Parietal lobe (tissue), 1 donor: ENCODE results near the gene CCDC106. TPM values are rescaled to one million over a fixed set of nuclear protein-coding genes. Genes with fewer than 3 reads are reported as not detected.

Experiments
- total RNA-seq: library from RNA; depleted of rRNA; stranded (reverse); fragments of >200 nt; gene quantifications from one replicate; pipeline ENCODE4 v1.2.3, GENCODE V29; 2014

Gene CCDC106
- 9.7 TPM for total RNA-seq

DNA sequence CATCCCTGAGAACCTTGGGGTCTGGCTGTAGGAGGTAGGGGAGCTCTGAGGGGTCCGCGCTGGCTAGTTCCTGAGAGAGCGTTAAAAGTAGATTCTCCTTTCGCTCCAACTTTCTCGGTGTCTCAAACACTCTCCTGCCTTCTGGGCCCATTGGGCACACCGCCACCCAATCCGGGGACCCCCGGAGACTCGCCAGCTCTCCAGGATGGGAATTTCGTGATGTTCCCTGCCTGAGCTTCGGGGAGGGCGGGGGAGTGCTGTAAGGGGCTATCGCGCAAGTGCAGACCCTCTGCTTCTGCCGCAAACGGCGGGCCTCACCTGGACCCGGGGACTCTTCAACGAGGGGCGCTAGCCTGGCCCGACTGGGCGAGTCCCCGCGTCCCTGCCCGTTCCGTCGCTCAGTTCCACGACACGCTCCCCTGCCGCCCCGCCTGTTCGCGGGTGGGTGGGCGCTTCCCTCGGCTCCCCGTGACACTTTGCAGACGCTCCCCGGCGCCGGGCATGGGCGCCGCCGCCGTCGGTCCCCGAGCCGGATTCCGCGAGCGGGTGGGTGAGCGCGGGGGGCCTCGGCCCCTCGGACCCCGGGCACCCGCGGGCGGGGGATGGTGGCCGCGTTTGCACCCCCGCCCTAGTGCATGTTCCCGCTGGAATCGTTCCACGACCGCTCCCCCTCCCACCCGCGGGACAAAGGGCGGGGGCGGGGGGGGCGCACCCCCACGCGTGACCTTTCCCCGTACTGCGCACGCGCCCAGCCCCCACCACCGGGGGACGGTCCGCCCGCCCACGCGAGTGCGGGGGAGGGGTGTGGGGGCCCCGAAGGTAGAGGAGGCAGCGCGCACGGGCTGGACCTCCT is at the start of gene CCDC106:
Gene CCDC106 (plus strand): TSS at position 481 of the 853 bp plus-strand sequence. CDS start 835 bp downstream, outside the sequence.

DNA sequence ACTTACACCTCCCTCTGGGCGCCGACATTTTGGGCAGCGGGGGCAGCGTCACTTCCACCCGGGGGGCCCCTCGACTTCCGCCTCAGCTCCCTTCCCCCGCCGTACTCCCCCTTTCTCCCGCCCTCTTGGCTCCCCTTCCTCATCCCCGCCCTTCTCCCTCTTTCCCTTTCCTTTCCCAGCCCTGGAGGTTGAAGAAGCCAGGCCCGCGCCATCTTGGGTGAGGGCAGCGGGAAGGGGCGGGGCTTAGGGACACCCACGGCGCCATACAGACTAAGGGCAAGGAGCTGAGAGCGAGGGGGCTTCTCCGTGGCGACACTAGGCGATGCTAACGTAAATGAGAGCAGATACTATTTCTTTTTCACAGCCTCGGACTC is 48.6 kb upstream of the CCDC106 start, which contains the start of gene FIZ1:
Gene FIZ1 (minus strand): TSS at position 50 of the 374 bp plus-strand sequence. CDS start 1,652 bp downstream, outside the sequence.

DNA sequence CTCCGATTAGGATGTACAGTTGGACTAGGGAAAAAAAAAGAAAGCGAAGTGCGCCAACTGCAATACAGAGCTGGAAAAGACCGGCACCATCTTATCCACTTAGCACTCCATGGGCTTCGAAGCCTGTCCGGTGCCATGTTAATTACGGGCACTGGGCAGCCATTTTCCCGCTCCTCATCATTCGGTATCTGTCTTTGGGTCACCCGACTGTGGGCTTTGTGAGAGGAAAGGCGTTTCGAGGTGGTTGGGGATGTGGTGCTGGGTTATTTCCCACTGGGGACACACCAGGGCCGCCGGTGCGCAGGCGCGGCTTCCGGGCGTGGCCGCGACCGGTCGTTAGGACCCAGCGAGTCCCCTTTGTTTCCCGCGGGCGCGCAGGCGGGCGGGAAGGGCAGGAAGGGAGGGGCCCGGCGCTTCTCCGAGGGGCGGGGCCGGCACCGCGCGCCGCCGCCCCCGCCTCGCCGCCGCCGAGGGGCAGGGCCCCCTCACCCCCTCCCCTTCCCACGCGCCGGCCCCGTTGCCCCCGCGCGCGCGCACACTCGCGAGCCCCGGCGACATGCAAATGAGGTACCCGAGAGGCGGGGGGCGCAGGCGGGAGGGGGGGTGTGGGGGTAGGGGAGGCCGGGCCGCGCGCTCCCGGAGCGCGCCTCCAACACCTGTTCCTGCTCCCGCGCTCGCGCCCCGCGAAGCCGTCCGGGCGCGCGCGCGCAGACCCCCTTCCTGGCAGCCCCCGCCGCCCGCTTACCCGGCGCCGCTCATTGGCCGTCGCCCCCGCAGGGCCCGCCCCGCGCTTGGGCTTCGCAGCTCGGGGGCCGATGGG is 48.0 kb upstream of the CCDC106 start, which contains the start of gene ZNF524:
Gene ZNF524 (plus strand): TSS at position 447 of the 820 bp plus-strand sequence. CDS start 1,825 bp downstream, outside the sequence.

DNA sequence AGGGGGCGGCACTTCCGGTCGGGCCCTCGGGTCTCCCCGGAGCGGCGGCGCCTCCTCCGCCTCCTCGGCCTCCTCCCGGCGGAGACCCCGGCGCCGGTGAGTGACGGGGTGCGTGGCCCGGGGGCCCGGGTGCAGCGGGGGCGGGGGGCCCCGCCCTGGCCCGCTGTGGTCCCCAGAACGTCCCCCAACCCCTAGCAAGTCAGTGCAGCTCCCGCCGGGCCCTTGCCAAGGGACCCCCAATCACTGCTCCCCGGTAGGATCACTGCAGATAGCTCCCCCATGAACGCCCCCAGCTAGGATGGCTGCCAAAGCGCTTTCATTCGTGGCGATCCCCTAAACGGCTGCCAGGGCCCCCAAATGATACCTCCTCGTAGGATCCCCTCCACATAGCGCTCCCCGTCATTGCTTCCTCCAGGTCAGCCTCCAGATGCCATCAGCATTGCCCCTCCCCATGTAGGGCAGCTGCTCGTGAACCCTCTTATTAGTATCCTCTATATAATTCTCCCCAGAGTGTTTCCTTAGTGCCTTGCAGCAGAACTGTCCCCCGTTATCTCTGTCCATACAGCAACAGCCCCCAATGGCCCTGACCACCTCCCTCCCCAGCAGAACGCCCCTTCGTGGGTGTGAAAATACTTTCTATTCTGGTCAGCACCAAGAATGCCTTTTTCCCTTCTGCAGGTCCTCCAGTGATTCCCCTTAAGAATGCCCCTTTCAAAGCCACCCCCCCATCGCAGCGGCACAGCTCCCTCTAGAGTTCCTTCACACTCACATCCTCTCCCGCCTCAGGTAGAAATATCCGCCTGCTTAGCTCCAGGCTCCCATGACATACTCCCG is 42.2 kb upstream of the CCDC106 start, which contains the start of gene ZNF865:
Gene ZNF865 (plus strand): TSS at position 11 of the 834 bp plus-strand sequence. CDS start 7,972 bp downstream, outside the sequence.

DNA sequence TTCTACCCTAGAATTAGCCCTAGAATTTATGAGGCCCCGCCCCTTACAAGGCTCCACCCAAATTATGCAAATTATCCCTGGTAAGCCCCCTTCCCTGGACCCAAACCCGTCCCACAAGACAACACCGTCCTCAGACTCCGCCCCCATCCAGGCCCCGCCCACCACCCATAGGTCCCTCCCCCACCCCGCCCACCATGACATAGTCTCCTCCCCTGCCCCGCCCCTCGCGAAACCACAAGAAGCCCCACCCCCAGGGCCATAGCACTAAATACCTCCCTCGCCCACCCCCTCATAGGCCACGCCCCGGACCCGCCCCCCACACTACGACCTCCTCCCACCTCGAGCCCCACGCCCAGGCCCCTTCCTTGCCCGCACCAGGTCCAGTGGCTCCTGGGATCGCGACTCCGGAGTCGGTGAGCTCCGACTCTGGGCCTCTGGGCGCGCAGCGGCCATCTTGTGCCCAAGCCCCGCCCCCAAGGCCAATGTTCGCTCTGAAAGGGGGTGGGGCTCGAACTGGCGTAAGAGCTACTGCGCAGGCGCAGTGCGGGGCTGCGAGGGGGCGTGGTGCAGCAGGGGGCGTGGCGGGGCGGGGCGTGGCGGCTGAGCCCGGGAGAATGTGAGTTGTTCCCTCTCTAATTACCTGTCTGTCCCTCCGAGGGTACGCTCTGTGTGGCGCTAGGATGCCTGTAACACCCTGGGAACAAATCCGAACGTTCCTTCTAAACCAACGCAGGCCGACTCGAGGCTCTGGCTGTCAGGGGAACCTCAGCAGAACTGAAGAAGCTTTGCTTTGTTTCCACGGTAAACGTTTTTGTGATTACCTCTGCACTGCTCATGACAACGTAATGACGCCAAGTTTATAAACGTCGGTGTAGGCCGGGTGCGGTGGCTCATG is 23.7 kb upstream of the CCDC106 start, which contains the start of gene ZNF784:
Gene ZNF784 (minus strand): TSS at position 458 of the 895 bp plus-strand sequence. CDS start 5 bp downstream, at position 453.

DNA sequence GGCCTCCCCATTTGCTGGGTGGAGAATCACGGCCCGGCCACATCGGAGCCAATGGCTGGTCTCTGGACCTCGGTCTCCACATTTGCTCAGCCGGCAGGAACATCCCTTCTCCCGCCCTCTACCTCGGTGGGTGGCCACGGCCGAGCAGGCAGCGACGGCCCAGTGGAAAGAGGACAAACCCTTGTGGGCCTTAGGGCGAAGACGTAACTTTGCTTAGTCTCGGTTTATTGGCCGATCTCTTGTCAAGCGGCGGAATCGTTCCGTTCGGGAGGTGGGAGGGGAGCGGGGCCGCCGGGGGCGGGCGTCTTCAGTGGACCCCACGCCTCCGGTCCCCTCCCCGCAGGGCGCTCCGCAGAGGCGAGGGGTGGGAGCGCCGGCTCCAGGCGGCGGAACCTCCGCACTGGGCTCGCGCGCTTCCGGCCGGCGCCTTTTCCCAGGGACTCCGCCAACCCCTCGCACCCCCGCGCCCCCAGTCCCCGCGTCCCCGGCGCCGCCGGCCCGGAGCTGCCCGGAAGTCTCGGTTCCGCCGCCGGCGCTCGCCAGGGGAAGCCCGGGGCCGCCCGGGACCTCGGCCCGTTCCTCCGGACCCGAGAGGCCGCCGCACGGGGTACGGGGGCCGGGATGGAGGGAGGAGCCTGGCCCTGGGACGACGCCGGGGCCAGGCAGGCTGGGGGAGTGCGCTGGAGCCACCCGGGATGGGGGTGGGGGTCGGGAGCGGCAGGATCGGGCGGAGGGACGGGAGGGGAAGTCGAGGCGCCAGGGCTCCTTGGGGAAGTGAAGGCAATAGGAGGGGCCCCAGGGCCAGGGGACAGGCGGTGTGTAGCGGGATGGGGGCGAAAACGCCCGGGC is 7.2 kb upstream of the CCDC106 start, which contains the start of gene ZNF580:
Gene ZNF580 (plus strand): TSS at position 426 of the 849 bp plus-strand sequence. CDS start 1,507 bp downstream, outside the sequence.

DNA sequence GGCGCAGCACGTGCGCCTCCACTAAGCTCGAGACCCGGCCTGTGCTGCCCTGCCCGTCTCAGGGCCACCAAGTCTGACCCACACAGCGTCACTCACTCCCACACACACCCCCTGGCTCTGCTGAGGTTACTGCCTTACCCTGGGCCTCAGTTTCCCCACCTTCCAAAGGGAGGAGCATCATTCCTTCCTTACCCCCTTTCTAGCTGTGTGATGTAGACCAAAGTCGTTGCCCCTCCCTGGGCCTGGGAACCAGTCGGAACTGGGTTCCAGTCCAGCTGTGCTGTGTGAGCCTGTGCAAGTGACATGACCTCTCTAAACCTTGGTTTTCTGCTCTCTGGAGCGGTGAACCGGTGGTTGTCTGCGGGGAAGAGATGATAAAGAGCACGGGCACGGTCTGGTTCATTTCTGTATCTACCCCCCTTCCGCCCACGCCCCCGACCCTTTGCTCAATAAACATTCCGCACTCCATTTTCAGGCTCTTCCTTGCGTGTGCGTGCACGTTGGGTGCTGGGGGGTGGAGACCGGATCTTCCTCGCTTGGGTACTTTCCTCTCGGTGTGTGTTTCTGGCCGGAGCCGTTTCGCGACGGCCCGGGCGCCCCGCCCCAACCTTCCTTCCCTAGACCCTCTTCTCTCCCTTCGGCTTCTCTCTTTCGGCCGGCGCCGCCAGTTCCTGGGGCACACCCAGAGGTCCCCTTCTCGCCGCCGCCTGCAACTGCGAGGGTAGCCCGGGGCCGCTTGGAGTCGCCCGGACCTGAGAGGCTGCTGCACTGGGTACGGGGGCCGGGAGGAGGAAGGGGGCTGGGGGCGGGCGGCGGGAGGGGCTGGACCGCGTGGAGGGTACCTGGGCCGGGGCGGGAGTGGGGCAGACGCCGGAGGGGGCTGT is 4.8 kb upstream of the CCDC106 start, which contains the start of gene ZNF581:
Gene ZNF581 (plus strand): TSS at position 647 of the 884 bp plus-strand sequence. CDS start 923 bp downstream, outside the sequence.

DNA sequence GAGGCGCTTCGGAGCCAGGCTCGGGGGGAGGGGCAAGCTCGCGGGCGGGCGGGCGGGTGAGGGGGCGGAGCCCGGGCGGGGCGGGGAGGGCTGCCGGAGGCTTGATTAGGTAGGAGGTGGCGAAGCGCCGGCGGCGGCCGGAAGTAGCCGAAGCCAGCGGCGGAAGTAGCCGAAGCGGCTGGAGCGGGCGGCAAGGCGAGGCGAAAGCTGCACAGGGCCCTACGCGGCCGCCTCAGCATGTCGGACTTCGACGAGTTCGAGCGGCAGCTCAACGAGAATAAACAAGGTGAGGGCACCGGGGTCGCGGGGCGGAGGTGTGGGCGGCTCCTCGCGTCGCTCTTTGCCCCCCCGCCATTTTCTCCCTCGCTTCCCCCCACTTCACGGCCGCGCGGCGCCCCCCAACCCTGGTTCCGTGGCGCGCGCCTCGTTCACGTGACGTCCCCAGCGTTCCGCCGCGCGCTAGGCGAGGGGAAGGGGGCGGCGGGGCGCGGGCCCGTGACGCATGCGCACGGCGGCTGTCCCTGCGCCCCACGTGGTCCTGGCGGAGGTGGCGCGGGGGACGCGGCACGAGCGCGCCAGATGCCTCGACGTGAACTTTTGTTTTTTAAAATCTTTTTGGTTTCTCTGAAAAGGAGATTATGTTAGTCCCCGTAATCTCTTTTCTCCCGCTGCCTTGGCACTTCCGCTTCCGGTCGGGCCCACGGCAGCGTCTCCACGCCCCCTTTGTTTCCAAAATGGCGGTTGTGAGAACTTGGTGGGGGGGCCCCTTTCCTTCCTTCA is 7.0 kb downstream of the CCDC106 start, which contains the start of gene U2AF2:
Gene U2AF2 (plus strand): TSS at position 168 of the 780 bp plus-strand sequence. CDS start 70 bp downstream, at position 238.

DNA sequence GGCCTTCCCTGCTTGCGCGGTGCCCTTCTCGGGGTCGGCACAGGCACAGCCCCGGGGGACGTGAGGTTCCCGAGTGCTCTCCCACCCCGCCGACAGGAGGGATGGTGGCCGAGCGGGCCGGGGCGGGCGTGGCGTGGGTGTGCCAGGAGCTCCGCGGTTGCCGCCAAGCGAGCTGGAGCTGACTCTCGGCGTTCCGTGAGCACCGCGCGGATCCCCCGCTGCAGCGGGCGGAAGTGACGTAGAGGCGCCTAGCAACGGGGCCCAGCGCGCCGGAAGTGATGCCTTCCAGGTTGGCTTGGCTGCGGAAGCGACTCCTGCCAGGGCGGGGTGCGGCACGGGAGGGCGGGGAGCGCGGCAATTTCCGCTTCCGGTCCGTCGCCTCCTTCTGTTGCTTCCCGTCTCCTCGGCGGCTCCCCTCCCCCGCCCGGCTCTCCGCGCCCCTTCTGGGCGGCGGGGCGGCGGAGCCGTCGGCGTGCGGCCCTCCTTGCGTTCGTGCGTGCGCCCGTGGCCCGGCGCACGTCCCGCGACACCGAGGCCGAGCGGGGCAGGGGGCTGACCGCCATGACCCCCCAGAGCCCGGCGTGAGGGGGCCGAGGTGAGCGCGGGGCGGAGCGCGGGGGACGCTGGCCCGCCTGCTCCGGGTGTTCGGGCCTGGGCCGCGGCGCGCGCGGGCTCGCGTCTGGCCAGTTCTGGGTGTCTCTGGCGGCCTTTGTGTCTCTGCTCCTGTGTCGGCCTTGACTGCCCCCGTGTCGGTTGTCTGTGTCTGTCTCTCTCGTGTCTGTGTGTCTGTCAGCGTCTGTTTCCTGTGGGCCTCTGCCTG is 27.0 kb downstream of the CCDC106 start, which contains the start of gene EPN1:
Gene EPN1 (plus strand): TSS at position 386 of the 820 bp plus-strand sequence. CDS start 3,402 bp downstream, outside the sequence.

Other genes starting within 250 kb of the CCDC106 start
- 22.8 TPM for gene UBE2S, start 240.4 kb upstream of the CCDC106 start, total RNA-seq
- 8.5 TPM for gene SHISA7, start 204.9 kb upstream of the CCDC106 start, total RNA-seq
- 13.1 TPM for gene ISOC2, start 186.6 kb upstream of the CCDC106 start, total RNA-seq
- gene C19orf85, start 183.5 kb upstream of the CCDC106 start, total RNA-seq: not detected
- gene ZNF628, start 171.6 kb upstream of the CCDC106 start, total RNA-seq: 1.6 TPM
- 12.5 TPM for gene NAT14, start 163.0 kb upstream of the CCDC106 start, total RNA-seq
- gene SSC5D, start 159.8 kb upstream of the CCDC106 start, total RNA-seq: 0.63 TPM
- gene SBK2, start 111.1 kb upstream of the CCDC106 start, total RNA-seq: not detected
- gene SBK3, start 102.7 kb upstream of the CCDC106 start, total RNA-seq: not detected
- gene ZNF579, start 67.4 kb upstream of the CCDC106 start, total RNA-seq: 2.8 TPM
- 3.8 TPM for gene FIZ1, start 48.7 kb upstream of the CCDC106 start, total RNA-seq
- 4.7 TPM for gene ZNF524, start 47.9 kb upstream of the CCDC106 start, total RNA-seq
- gene ZNF865, start 42.6 kb upstream of the CCDC106 start, total RNA-seq: 3.1 TPM
- gene ZNF784, start 23.6 kb upstream of the CCDC106 start, total RNA-seq: 4.7 TPM
- gene ZNF580, start 7.2 kb upstream of the CCDC106 start, total RNA-seq: 7.2 TPM
- gene ZNF581, start 4.6 kb upstream of the CCDC106 start, total RNA-seq: 10.3 TPM
- gene U2AF2, start 6.8 kb downstream of the CCDC106 start, total RNA-seq: 76.7 TPM
- gene EPN1, start 27.0 kb downstream of the CCDC106 start, total RNA-seq: 33.8 TPM
- not detected for gene NLRP9, start 90.2 kb downstream of the CCDC106 start, total RNA-seq
- gene RFPL4A, start 110.9 kb downstream of the CCDC106 start, total RNA-seq: not detected
- not detected for gene RFPL4AL1, start 120.9 kb downstream of the CCDC106 start, total RNA-seq
- gene NLRP11, start 183.8 kb downstream of the CCDC106 start, total RNA-seq: not detected
- not detected for gene NLRP4, start 188.3 kb downstream of the CCDC106 start, total RNA-seq